H1 (cell line): ENCODE data around the gene OSBPL6. TPM values are rescaled to one million over a fixed set of nuclear protein-coding genes. Genes with fewer than 3 reads are reported as not detected.

Experiments
- CTCF ChIA-PET: fragments of 300-600 bp; sonication (Branson Sonifier 250); formaldehyde crosslinking; loops from one replicate; lab custom pipeline; 2021; ENCODE audit not compliant: partially characterized antibody; lab: Charles Lee
- POLR2A ChIA-PET: fragments of 300-600 bp; sonication (Branson Sonifier 250); formaldehyde crosslinking; loops from one replicate; lab custom pipeline; 2021; ENCODE audit warnings: inconsistent platforms; ENCODE audit not compliant: partially characterized antibody; lab: Charles Lee
- DNase-seq, 2 experiments: peaks; one replicate each; pipeline versions ENCODE4 v3.0.0 to v3.0.0-alpha.2; 2010 to 2022; ENCODE audit warnings: low spot score in 2 of 2, low read depth in 1 of 2, mixed read lengths in 1 of 2
- FAIRE-seq: peaks from 2 replicates; lab custom pipeline; 2011; peaks lifted over from hg19 to GRCh38; lab: Jason Lieb, UNC
- H2AFZ ChIP-seq: 2 replicates; pipeline ENCODE4 v1.8.1; 2012; ENCODE audit warnings: low read length, inconsistent platforms
- H2AK5ac ChIP-seq: 2 replicates; pipeline ENCODE4 v1.6.1; 2013; ENCODE audit warnings: low read depth, low read length
- H2BK120ac ChIP-seq: replicated peaks from 2 replicates; pipeline ENCODE3; 2013; ENCODE audit warnings: low read depth, low read length, inconsistent platforms
- H2BK12ac ChIP-seq: 2 replicates; pipeline ENCODE4 v1.6.1; 2013; ENCODE audit warnings: low read depth, low read length
- H2BK15ac ChIP-seq: 2 replicates; pipeline ENCODE4 v1.6.1; 2013; ENCODE audit warnings: low read length
- H2BK20ac ChIP-seq: 2 replicates; pipeline ENCODE4 v1.6.1; 2013; ENCODE audit warnings: low read length
- H2BK5ac ChIP-seq: 2 replicates; pipeline ENCODE4 v1.6.1; 2013; ENCODE audit warnings: low read depth, low read length
- H3K14ac ChIP-seq: 2 replicates; pipeline ENCODE4 v1.6.1; 2013; ENCODE audit warnings: inconsistent platforms; ENCODE audit not compliant: insufficient read length
- H3K18ac ChIP-seq: 2 replicates; pipeline ENCODE4 v1.6.1; 2013; ENCODE audit warnings: low read length; ENCODE audit errors: extremely low read depth
- H3K23ac ChIP-seq: 2 replicates; pipeline ENCODE4 v1.6.1; 2013; ENCODE audit warnings: inconsistent platforms; ENCODE audit not compliant: insufficient read length
- H3K23me2 ChIP-seq: 2 replicates; pipeline ENCODE4 v1.6.1; 2013; ENCODE audit warnings: low read depth, low read length
- H3K27ac ChIP-seq: 2 replicates; pipeline ENCODE4 v1.6.1; 2011; ENCODE audit warnings: low read depth, low read length, inconsistent platforms
- H3K27me3 ChIP-seq, 4 experiments: replicated peaks in 1 of 4; 1 replicate in 1 of 4; 2 replicates in 3 of 4; pipeline versions ENCODE4 v1.6.1 to v1.8.1; 2011 to 2013; ENCODE audit warnings: low read length in 3 of 4, mild to moderate bottlenecking in 3 of 4, inconsistent platforms in 2 of 4, mixed read lengths in 2 of 4, moderate library complexity in 1 of 4; ENCODE audit not compliant: control insufficient read depth in 3 of 4, insufficient read depth in 3 of 4; ENCODE audit errors: extremely low read depth in 1 of 4
- H3K36me3 ChIP-seq, 4 experiments: 2 replicates each; pipeline versions ENCODE4 v1.6.1 to v1.8.1; 2011 to 2013; ENCODE audit warnings: mild to moderate bottlenecking in 4 of 4, low read length in 3 of 4, moderate library complexity in 2 of 4, control low read depth in 1 of 4, inconsistent platforms in 1 of 4; ENCODE audit not compliant: insufficient read depth in 4 of 4, control insufficient read depth in 2 of 4
- H3K4ac ChIP-seq: replicated peaks from 2 replicates; pipeline ENCODE3; 2013; ENCODE audit warnings: low read length, low read depth, mixed read lengths, inconsistent platforms; ENCODE audit not compliant: insufficient read length
- H3K4me1 ChIP-seq, 4 experiments: replicated peaks in 1 of 4; 1 replicate in 1 of 4; 2 replicates in 3 of 4; pipeline versions ENCODE4 v1.6.1 to v1.8.1; 2011 to 2013; ENCODE audit warnings: low read length in 3 of 4, inconsistent platforms in 2 of 4, mixed read lengths in 1 of 4; ENCODE audit not compliant: insufficient read depth in 4 of 4, control insufficient read depth in 3 of 4
- H3K4me2 ChIP-seq, 2 experiments: 2 replicates each; pipeline versions ENCODE4 v1.6.1 to v1.8.1; 2011 to 2013; ENCODE audit warnings: low read depth in 2 of 2, low read length in 2 of 2, control low read depth in 1 of 2, inconsistent platforms in 1 of 2, mild to moderate bottlenecking in 1 of 2; ENCODE audit not compliant: insufficient read depth in 1 of 2
- H3K4me3 ChIP-seq, 4 experiments: fragments of 200-600, 300-600 bp in 1 of 4; sonication (generic), shearing (Covaris generic), sonication (Bioruptor Twin) in 1 of 4; 2 replicates each; pipeline versions ENCODE4 v1.5.1 to v1.8.1; 2011 to 2016; ENCODE audit warnings: low read length in 4 of 4, low read depth in 3 of 4, control low read depth in 2 of 4, inconsistent platforms in 2 of 4, mild to moderate bottlenecking in 2 of 4, mixed read lengths in 1 of 4, moderate library complexity in 1 of 4; ENCODE audit not compliant: insufficient read depth in 2 of 4; ENCODE audit errors: extremely low read depth in 1 of 4
- H3K56ac ChIP-seq: replicated peaks from 2 replicates; pipeline ENCODE3; 2013; ENCODE audit warnings: low read depth, mild to moderate bottlenecking, mixed read lengths, low read length, inconsistent platforms; ENCODE audit not compliant: insufficient read length
- H3K79me1 ChIP-seq: 2 replicates; pipeline ENCODE4 v1.6.1; 2013; ENCODE audit warnings: low read depth, low read length, control low read depth
- H3K79me2 ChIP-seq, 2 experiments: 2 replicates each; pipeline versions ENCODE4 v1.6.1 to v1.8.1; 2012 to 2013; ENCODE audit warnings: low read length in 2 of 2, mild to moderate bottlenecking in 2 of 2, inconsistent platforms in 1 of 2; ENCODE audit not compliant: insufficient read depth in 2 of 2, control insufficient read depth in 1 of 2
- H3K9ac ChIP-seq, 4 experiments: replicated peaks in 1 of 4; 1 replicate in 1 of 4; 2 replicates in 3 of 4; pipeline versions ENCODE4 v1.6.1 to v1.8.1; 2011 to 2013; ENCODE audit warnings: low read depth in 3 of 4, low read length in 3 of 4, control low read depth in 2 of 4, mild to moderate bottlenecking in 2 of 4, moderate library complexity in 2 of 4, inconsistent platforms in 1 of 4; ENCODE audit errors: extremely low read depth in 1 of 4
- H3K9me3 ChIP-seq, 2 experiments: 2 replicates each; pipeline versions ENCODE4 v1.6.1 to v1.8.1; 2012 to 2013; ENCODE audit warnings: mild to moderate bottlenecking in 2 of 2, moderate library complexity in 2 of 2, control low read depth in 1 of 2, inconsistent platforms in 1 of 2, low read depth in 1 of 2, low read length in 1 of 2, mixed read lengths in 1 of 2; ENCODE audit not compliant: insufficient read depth in 2 of 2
- H4K20me1 ChIP-seq, 2 experiments: replicated peaks in 1 of 2; 2 replicates each; pipeline versions ENCODE3 to v1.8.1; 2011 to 2013; ENCODE audit warnings: inconsistent platforms in 2 of 2, low read length in 2 of 2, mild to moderate bottlenecking in 1 of 2; ENCODE audit not compliant: insufficient read depth in 2 of 2, control insufficient read depth in 1 of 2
- H4K5ac ChIP-seq: 2 replicates; pipeline ENCODE4 v1.6.1; 2013; ENCODE audit warnings: low read length, low read depth, mixed read lengths, inconsistent platforms; ENCODE audit not compliant: insufficient read length
- H4K8ac ChIP-seq: 2 replicates; pipeline ENCODE4 v1.8.0; 2013; ENCODE audit warnings: mild to moderate bottlenecking, moderate library complexity, low read length, inconsistent platforms; ENCODE audit not compliant: insufficient read depth; ENCODE audit errors: extremely low read depth
- H4K91ac ChIP-seq: replicated peaks from 2 replicates; pipeline ENCODE3; 2013; ENCODE audit warnings: low read length, mixed read lengths, inconsistent platforms; ENCODE audit not compliant: insufficient read length
- CTBP2 ChIP-seq: IDR thresholded peaks from 2 replicates; pipeline ENCODE4 v1.7.0; 2011; ENCODE audit warnings: borderline replicate concordance, mild to moderate bottlenecking, moderate library complexity, mixed read lengths, low read length; ENCODE audit not compliant: insufficient read depth, insufficient read length
- TEAD4 ChIP-seq: IDR thresholded peaks from 2 replicates; pipeline ENCODE4 v1.6.1; 2012; ENCODE audit warnings: low read depth, low read length, inconsistent platforms, mixed read lengths
- WGBS, 2 experiments: shearing (Covaris generic) in 1 of 2; methylation state at CpG; one replicate each; pipeline versions ENCODE4 v1.1.6 to v1.1.7; 2013 to 2015; ENCODE audit warnings: low lambda C conversion rate in 2 of 2, mixed read lengths in 2 of 2, inconsistent platforms in 1 of 2, low coverage in 1 of 2, missing lambda C conversion rate in 1 of 2; ENCODE audit not compliant: insufficient replicate concordance in 2 of 2, insufficient coverage in 1 of 2, insufficient read length in 1 of 2; ENCODE audit errors: extremely low coverage in 1 of 2, missing lambda C conversion rate in 1 of 2; 5-methylcytosine and 5-hydroxymethylcytosine counted together
- polyA plus RNA-seq, 7 experiments: library from polyadenylated mRNA; depleted of rRNA in 3 of 7; stranded (reverse) in 5 of 7; unstranded in 2 of 7; fragments of >200 nt in 5 of 7; fragments of 200-250 nt in 2 of 7; gene quantifications; 1 replicate in 5 of 7; 2 replicates in 1 of 7; 4 replicates in 1 of 7; pipeline versions ENCODE4 v1.2.1 to v1.2.3, GENCODE V29; 2011 to 2013; ENCODE audit warnings: missing spikeins in 2 of 7, mixed read lengths in 2 of 7
- total RNA-seq: library from RNA; stranded (reverse); fragmentation: NEBNext Ultra II Directional; extraction: Animal tissue kit (Norgen Biotek cat#: 25700); gene quantifications from 2 replicates; pipeline ENCODE4 v1.2.1, GENCODE V29; 2021

The OSBPL6 gene
- total and polyA plus RNA-seq, 2 of the 8 experiments (the other 6 are each of a cell fraction or from before 2014, with no cell fraction given) = 1.7 to 5.6 TPM

DNA sequence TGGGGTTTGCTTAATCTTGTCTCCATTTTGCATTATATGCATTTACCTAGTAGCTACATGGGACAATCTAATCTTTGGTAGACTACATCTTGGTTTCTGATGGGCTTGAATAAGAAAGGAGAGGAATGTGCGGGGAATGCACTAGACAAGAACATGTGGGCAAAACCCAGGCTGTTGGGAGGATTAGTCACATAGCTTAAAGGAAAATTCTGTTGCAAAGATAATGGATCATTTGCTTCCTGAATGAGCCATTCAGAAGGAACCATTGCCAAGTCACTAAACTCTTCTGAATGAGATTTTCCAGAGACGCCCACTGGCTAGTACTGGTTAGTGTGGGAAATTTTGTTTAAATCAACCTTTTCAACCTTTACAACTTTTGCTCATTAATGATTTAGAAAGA lies 84.8 kb downstream of the OSBPL6 start:
- H4K20me1 ChIP-seq = no peaks in the 10 kb centered on the region
- peaks cover 0 to 10% (median 2%) of the 10 kb centered on the region in 4 experiments; a peak in 4 of 7 replicates for H3K4me1 ChIP-seq
- no peak overlapping the region for H2BK5ac ChIP-seq
- no peak overlapping the region for H2AFZ ChIP-seq
- CTCF ChIA-PET = interaction anchor here (1.0 to 2.0 kb wide), 3 partner anchors 10 to 134 kb away, joined by 4 to 5 read pairs (median 5); no protein-coding TSS in a partner anchor
- POLR2A ChIA-PET = no interaction called here
- no peak overlapping the region for H3K4ac ChIP-seq
- no peaks in the 10 kb centered on the region for H3K27me3 ChIP-seq
- H4K8ac ChIP-seq = no peak overlapping the region
- DNase-seq (peak in 1 of 2 experiments; percentile 15), FAIRE-seq (no peak)
- WGBS, 2 experiments = 89% methylated on average over 2 of the region's 2 CpGs; no CpG with 5 or more reads in 1 of the 2 experiments
- no peak overlapping the region for H3K18ac ChIP-seq
- H2AK5ac ChIP-seq = no peak overlapping the region
- peak; percentile 63; the same call in 1 of the 2 replicates for TF ChIP-seq TEAD4
- no peak for TF ChIP-seq CTBP2
- no peak overlapping the region for H3K56ac ChIP-seq
- no peak overlapping the region for H4K91ac ChIP-seq
- no peak overlapping the region for H2BK12ac ChIP-seq
- H3K4me3 ChIP-seq = no peak overlapping the region
- no peak overlapping the region for H3K27ac ChIP-seq
- H4K5ac ChIP-seq = no peak overlapping the region
- no peaks in the 10 kb centered on the region; the same call in 1 of the 2 replicates for H3K23me2 ChIP-seq
- no peak overlapping the region for H2BK15ac ChIP-seq
- H3K36me3 ChIP-seq = no peaks in the 10 kb centered on the region
- no peak overlapping the region for H2BK120ac ChIP-seq
- H3K23ac ChIP-seq = no peak overlapping the region
- no peaks in the 10 kb centered on the region for H3K79me1 ChIP-seq
- no peak overlapping the region for H3K9ac ChIP-seq
- H2BK20ac ChIP-seq = no peak overlapping the region
- H3K14ac ChIP-seq = no peak overlapping the region
- no peak overlapping the region; a peak in 1 of 4 replicates for H3K4me2 ChIP-seq
- H3K79me2 ChIP-seq = no peaks in the 10 kb centered on the region
- no peaks in the 10 kb centered on the region for H3K9me3 ChIP-seq
